GM20000 (cell line): ENCODE results near the gene ELMO1.

Experiments
- DNase-seq: peaks from one replicate; pipeline ENCODE4 v3.0.0; 2012; ENCODE audit warnings: low spot score
- TF ChIP-seq, protein P1 (sequence below): IDR thresholded peaks from 2 replicates; pipeline ENCODE4 v1.5.1; 2012; ENCODE audit warnings: mild to moderate bottlenecking, control low read depth; ENCODE audit errors: extremely low read depth, missing control alignments

ELMO1 gene

GRCh38 chr7:37439653-37440026 is 9.0 kb downstream of the ELMO1 start:
- DNase-seq: no peak
- TF ChIP-seq, protein P1, sequence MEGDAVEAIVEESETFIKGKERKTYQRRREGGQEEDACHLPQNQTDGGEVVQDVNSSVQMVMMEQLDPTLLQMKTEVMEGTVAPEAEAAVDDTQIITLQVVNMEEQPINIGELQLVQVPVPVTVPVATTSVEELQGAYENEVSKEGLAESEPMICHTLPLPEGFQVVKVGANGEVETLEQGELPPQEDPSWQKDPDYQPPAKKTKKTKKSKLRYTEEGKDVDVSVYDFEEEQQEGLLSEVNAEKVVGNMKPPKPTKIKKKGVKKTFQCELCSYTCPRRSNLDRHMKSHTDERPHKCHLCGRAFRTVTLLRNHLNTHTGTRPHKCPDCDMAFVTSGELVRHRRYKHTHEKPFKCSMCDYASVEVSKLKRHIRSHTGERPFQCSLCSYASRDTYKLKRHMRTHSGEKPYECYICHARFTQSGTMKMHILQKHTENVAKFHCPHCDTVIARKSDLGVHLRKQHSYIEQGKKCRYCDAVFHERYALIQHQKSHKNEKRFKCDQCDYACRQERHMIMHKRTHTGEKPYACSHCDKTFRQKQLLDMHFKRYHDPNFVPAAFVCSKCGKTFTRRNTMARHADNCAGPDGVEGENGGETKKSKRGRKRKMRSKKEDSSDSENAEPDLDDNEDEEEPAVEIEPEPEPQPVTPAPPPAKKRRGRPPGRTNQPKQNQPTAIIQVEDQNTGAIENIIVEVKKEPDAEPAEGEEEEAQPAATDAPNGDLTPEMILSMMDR: no peak

- DNase-seq: no peak
- TF ChIP-seq, protein P1: no peak
These were observed 9.6 kb downstream of the ELMO1 start for GRCh38 chr7:37438906-37439652.

GRCh38 chr7:37435156-37435855 is 13.4 kb downstream of the ELMO1 start:
- DNase-seq: no peak
- TF ChIP-seq, protein P1: no peak

DNA sequence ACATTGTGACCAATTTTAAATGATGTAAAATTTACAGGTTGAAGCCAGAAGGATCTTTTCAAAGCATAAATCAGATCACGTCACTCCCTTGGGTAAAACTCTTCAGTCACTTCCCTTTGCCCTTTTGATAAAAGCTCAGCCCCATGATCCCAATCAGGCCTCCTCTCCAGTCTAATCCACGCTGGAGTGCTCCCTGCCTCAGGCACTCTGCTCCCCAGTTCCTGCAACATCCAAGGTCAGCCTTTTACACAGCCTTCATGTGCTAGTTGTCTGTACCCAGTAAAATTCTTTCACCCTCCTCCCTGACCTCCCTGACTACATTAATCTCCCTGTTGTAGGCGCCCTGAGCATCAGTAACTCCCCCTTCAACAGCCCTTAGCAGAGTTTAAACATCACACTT is 14.1 kb downstream of the ELMO1 start:
- DNase-seq: no peak
- TF ChIP-seq, protein P1: no peak

- no peak for DNase-seq
- TF ChIP-seq, protein P1: no peak
These were observed 15.5 kb downstream of the ELMO1 start for GRCh38 chr7:37433166-37433565.

DNA sequence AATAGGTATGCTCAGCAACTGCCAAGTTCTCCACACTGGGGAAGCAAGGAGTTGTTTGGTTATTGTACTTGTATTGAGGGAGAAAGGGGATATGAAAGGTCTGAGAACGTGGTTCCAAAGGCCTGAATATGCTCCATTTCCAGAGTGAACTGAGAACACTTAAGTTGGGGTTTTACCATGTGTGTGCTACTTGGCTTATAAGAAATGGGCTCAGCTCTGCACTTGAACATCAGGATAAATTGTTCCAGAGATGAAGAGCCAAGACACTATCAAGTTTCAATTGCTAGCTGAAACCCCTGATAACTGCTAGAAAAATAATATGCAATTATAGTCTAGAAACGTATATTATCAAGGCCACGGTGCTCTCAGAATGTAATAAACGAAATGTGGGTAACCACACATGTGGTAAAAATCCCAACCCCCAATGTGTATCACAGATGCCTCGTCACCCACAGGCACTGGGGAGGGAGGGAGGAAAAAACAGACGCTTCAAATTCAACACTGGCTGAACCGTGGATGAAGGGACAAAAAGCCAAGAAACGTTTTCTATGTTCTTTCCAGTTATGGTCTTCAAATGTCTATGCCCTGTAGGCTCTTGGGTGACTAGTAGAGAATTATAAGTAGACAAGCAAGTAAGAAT is 16.3 kb downstream of the ELMO1 start:
- DNase-seq: no peak

More for the DNA sequence above, 16.3 kb downstream of the ELMO1 start:
- TF ChIP-seq, protein P1: no peak
